Measurements from ENCODE around the gene VPS13D.

- TF ChIP-seq, protein P1, sequence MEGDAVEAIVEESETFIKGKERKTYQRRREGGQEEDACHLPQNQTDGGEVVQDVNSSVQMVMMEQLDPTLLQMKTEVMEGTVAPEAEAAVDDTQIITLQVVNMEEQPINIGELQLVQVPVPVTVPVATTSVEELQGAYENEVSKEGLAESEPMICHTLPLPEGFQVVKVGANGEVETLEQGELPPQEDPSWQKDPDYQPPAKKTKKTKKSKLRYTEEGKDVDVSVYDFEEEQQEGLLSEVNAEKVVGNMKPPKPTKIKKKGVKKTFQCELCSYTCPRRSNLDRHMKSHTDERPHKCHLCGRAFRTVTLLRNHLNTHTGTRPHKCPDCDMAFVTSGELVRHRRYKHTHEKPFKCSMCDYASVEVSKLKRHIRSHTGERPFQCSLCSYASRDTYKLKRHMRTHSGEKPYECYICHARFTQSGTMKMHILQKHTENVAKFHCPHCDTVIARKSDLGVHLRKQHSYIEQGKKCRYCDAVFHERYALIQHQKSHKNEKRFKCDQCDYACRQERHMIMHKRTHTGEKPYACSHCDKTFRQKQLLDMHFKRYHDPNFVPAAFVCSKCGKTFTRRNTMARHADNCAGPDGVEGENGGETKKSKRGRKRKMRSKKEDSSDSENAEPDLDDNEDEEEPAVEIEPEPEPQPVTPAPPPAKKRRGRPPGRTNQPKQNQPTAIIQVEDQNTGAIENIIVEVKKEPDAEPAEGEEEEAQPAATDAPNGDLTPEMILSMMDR (conservative IDR thresholded peaks at IDR 0.05; ENCODE audit: low read depth, low read length) = no peak
- TF ChIP-seq POLR2A (IDR thresholded peaks at IDR 0.05; ENCODE audit: low read depth, low read length) (no peak), MAZ (IDR thresholded peaks at IDR 0.05; ENCODE audit: borderline replicate concordance, low read depth, low read length) (no peak), RFX5 (IDR thresholded peaks at IDR 0.05; ENCODE audit: low read depth, low read length) (no peak), MAFK (IDR thresholded peaks at IDR 0.05; ENCODE audit: low read depth, low read length) (no peak)
- TF ChIP-seq, protein P2, sequence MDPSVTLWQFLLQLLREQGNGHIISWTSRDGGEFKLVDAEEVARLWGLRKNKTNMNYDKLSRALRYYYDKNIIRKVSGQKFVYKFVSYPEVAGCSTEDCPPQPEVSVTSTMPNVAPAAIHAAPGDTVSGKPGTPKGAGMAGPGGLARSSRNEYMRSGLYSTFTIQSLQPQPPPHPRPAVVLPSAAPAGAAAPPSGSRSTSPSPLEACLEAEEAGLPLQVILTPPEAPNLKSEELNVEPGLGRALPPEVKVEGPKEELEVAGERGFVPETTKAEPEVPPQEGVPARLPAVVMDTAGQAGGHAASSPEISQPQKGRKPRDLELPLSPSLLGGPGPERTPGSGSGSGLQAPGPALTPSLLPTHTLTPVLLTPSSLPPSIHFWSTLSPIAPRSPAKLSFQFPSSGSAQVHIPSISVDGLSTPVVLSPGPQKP (IDR thresholded peaks at IDR 0.05; ENCODE audit: borderline replicate concordance, low read depth, low read length) = no peak
Measured at GRCh38 chr1:12548973-12549459, 319.2 kb downstream of the VPS13D start.
